Measurements from ENCODE around the gene NPDC1. TPM values are rescaled to one million over a fixed set of nuclear protein-coding genes. Genes with fewer than 3 reads are reported as not detected.

Gene NPDC1
- total and polyA plus RNA-seq, 4 donors: 2.7 to 14.5 (median 7.3) TPM

DNA sequence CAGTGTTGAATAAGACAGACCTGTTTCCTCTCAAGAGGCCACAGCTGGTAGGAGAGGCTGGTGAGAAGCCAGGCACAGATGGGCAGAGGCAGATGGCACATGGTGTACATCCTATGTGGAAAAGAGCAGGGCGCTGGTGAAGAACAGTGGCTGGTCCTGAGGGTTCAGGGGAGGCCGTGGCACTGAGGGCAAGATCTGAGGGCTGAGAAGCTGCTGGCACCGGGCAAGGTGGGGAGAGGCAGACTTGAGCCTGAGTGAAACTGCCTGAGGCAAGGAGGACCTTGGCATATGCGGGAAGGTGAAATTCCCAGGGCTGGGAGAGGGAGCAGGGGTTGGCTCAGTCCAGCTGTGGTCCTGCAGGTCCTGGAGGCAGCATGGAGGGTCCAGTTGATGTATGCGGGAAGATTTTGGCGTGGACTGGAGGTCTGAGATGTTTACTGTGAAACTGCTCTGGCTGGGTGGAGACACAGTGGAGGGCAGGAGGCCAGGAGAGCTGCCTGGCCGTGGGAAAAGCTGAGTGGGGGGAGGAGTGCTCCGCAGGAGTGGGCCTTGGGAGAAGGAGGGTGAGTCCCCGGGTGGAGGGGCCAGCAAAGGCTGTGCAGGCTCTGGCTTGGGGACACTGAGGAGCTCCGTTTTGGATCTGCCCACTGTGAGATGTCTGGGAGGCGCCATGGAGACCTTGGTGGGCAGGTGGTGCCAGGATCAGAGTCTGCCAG lies 43.4 kb upstream of the NPDC1 start:
- no peak for DNase-seq (ENCODE audit: low spot score)
- no peak overlapping the region for H3K4me3 ChIP-seq (ENCODE audit: low read depth in 1 of 3, low read length in 3 of 3)
- WGBS: 92% methylated on average over 11 of the region's 11 CpGs
- TF ChIP-seq HNF4A (conservative IDR thresholded peaks at IDR 0.05) (no peak), TAF1 (conservative IDR thresholded peaks at IDR 0.05) (no peak), HNF4G (IDR thresholded peaks at IDR 0.05) (no peak), FOXA1 (IDR thresholded peaks at IDR 0.05) (no peak), YY1 (IDR thresholded peaks at IDR 0.05) (no peak), RAD21 (IDR thresholded peaks at IDR 0.05) (no peak)
- TF ChIP-seq, protein P1, sequence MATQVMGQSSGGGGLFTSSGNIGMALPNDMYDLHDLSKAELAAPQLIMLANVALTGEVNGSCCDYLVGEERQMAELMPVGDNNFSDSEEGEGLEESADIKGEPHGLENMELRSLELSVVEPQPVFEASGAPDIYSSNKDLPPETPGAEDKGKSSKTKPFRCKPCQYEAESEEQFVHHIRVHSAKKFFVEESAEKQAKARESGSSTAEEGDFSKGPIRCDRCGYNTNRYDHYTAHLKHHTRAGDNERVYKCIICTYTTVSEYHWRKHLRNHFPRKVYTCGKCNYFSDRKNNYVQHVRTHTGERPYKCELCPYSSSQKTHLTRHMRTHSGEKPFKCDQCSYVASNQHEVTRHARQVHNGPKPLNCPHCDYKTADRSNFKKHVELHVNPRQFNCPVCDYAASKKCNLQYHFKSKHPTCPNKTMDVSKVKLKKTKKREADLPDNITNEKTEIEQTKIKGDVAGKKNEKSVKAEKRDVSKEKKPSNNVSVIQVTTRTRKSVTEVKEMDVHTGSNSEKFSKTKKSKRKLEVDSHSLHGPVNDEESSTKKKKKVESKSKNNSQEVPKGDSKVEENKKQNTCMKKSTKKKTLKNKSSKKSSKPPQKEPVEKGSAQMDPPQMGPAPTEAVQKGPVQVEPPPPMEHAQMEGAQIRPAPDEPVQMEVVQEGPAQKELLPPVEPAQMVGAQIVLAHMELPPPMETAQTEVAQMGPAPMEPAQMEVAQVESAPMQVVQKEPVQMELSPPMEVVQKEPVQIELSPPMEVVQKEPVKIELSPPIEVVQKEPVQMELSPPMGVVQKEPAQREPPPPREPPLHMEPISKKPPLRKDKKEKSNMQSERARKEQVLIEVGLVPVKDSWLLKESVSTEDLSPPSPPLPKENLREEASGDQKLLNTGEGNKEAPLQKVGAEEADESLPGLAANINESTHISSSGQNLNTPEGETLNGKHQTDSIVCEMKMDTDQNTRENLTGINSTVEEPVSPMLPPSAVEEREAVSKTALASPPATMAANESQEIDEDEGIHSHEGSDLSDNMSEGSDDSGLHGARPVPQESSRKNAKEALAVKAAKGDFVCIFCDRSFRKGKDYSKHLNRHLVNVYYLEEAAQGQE (IDR thresholded peaks at IDR 0.05): no peak
- TF ChIP-seq, protein P2, sequence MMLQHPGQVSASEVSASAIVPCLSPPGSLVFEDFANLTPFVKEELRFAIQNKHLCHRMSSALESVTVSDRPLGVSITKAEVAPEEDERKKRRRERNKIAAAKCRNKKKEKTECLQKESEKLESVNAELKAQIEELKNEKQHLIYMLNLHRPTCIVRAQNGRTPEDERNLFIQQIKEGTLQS (IDR thresholded peaks at IDR 0.05): no peak
- H3K9me3 ChIP-seq (ENCODE audit: control insufficient read depth in 4 of 4, low read length in 3 of 4): no peaks in the 10 kb centered on the region
- no peak overlapping the region for H3K27ac ChIP-seq (ENCODE audit: low read depth in 1 of 2, low read length in 2 of 2)
- H3K27me3 ChIP-seq (ENCODE audit: control insufficient read depth in 4 of 4, insufficient read depth in 4 of 4, low read length in 3 of 4): no peaks in the 10 kb centered on the region
- peaks cover 0 to 20% (median 6%) of the 10 kb centered on the region in 4 donors for H3K36me3 ChIP-seq (ENCODE audit: control insufficient read depth in 4 of 4, insufficient read depth in 3 of 4, low read depth in 1 of 4, low read length in 3 of 4)
- peaks cover 5 to 20% (median 11%) of the 10 kb centered on the region in 4 donors for H3K4me1 ChIP-seq (ENCODE audit: control insufficient read depth in 4 of 4, insufficient read depth in 4 of 4, low read length in 3 of 4)
- no peak overlapping the region for H3K9ac ChIP-seq (ENCODE audit: low read depth in 1 of 2, low read length in 2 of 2)

DNA sequence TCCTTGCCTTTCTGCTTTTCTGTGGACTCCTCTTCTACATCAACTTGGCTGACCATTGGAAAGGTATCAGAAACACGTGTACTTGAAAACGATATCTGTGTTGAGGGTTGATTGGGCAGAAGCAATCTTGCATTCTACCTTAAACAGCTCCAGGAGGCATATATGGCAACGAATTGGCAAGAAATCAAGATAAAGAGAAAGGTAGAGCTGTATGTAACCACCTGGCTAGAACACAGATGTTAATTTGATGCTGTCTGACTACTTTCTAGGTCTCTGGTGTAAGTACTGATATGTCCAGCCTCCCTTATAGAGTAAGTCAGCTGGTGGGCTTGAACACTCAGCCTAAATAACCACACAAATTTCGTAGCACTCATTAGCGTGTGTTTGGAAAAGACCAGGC lies 42.1 kb upstream of the NPDC1 start:
- H3K36me3 ChIP-seq (ENCODE audit: control insufficient read depth in 4 of 4, insufficient read depth in 3 of 4, low read depth in 1 of 4, low read length in 3 of 4): peaks cover 0 to 18% (median 6%) of the 10 kb centered on the region in 4 donors
- H3K27ac ChIP-seq (ENCODE audit: low read depth in 1 of 2, low read length in 2 of 2): no peak overlapping the region
- H3K4me3 ChIP-seq (ENCODE audit: low read depth in 1 of 3, low read length in 3 of 3): no peak overlapping the region
- TF ChIP-seq TAF1 (conservative IDR thresholded peaks at IDR 0.05) (no peak), RXRA (IDR thresholded peaks at IDR 0.05) (no peak), HNF4G (IDR thresholded peaks at IDR 0.05) (no peak), YY1 (IDR thresholded peaks at IDR 0.05) (no peak), JUND (IDR thresholded peaks at IDR 0.05) (no peak), EGR1 (IDR thresholded peaks at IDR 0.05; ENCODE audit: low read depth in 2 of 2) (no peak), RAD21 (IDR thresholded peaks at IDR 0.05) (no peak), GABPA (IDR thresholded peaks at IDR 0.05 in 1 of 2, conservative IDR thresholded peaks at IDR 0.05 in 1 of 2) (no peak), FOXA1 (IDR thresholded peaks at IDR 0.05) (no peak), NR2F2 (IDR thresholded peaks at IDR 0.05) (no peak), FOXA2 (IDR thresholded peaks at IDR 0.05) (no peak)
- TF ChIP-seq, protein P3, sequence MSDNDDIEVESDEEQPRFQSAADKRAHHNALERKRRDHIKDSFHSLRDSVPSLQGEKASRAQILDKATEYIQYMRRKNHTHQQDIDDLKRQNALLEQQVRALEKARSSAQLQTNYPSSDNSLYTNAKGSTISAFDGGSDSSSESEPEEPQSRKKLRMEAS (IDR thresholded peaks at IDR 0.05): no peak
- TF ChIP-seq, protein P1 (IDR thresholded peaks at IDR 0.05): no peak
- TF ChIP-seq, protein P4, sequence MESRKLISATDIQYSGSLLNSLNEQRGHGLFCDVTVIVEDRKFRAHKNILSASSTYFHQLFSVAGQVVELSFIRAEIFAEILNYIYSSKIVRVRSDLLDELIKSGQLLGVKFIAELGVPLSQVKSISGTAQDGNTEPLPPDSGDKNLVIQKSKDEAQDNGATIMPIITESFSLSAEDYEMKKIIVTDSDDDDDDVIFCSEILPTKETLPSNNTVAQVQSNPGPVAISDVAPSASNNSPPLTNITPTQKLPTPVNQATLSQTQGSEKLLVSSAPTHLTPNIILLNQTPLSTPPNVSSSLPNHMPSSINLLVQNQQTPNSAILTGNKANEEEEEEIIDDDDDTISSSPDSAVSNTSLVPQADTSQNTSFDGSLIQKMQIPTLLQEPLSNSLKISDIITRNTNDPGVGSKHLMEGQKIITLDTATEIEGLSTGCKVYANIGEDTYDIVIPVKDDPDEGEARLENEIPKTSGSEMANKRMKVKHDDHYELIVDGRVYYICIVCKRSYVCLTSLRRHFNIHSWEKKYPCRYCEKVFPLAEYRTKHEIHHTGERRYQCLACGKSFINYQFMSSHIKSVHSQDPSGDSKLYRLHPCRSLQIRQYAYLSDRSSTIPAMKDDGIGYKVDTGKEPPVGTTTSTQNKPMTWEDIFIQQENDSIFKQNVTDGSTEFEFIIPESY (IDR thresholded peaks at IDR 0.05): no peak
- TF ChIP-seq, protein P5, sequence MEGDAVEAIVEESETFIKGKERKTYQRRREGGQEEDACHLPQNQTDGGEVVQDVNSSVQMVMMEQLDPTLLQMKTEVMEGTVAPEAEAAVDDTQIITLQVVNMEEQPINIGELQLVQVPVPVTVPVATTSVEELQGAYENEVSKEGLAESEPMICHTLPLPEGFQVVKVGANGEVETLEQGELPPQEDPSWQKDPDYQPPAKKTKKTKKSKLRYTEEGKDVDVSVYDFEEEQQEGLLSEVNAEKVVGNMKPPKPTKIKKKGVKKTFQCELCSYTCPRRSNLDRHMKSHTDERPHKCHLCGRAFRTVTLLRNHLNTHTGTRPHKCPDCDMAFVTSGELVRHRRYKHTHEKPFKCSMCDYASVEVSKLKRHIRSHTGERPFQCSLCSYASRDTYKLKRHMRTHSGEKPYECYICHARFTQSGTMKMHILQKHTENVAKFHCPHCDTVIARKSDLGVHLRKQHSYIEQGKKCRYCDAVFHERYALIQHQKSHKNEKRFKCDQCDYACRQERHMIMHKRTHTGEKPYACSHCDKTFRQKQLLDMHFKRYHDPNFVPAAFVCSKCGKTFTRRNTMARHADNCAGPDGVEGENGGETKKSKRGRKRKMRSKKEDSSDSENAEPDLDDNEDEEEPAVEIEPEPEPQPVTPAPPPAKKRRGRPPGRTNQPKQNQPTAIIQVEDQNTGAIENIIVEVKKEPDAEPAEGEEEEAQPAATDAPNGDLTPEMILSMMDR (IDR thresholded peaks at IDR 0.05; ENCODE audit: low read depth, low read length, missing input control): no peak
- no peak overlapping the region for H3K9ac ChIP-seq (ENCODE audit: low read depth in 1 of 2, low read length in 2 of 2)
- DNase-seq (ENCODE audit: low spot score): no peak
- H3K9me3 ChIP-seq (ENCODE audit: control insufficient read depth in 4 of 4, low read length in 3 of 4): no peaks in the 10 kb centered on the region
- peaks cover 5 to 20% (median 11%) of the 10 kb centered on the region in 4 donors for H3K4me1 ChIP-seq (ENCODE audit: control insufficient read depth in 4 of 4, insufficient read depth in 4 of 4, low read length in 3 of 4)
- no peaks in the 10 kb centered on the region for H3K27me3 ChIP-seq (ENCODE audit: control insufficient read depth in 4 of 4, insufficient read depth in 4 of 4, low read length in 3 of 4)
- 89% methylated on average over 5 of the region's 5 CpGs for WGBS
